CD14-positive monocyte (primary cell): Measurements from ENCODE around the gene BCL2L1. TPM values are rescaled to one million over a fixed set of nuclear protein-coding genes. Genes with fewer than 3 reads are reported as not detected.
A peak's percentile ranks its signal among the peaks of the same experiment; 100 is the strongest.

Source experiments
- DNase-seq, 3 donors: peaks; one replicate each; pipeline ENCODE4 v3.0.0-alpha.2; 2011 to 2022
- H2AFZ ChIP-seq: 2 replicates; pipeline ENCODE4 v1.6.0; 2012; ENCODE audit warnings: mild to moderate bottlenecking, low read depth, low read length, inconsistent platforms; ENCODE audit not compliant: insufficient read depth, poor library complexity, severe bottlenecking
- H3K27ac ChIP-seq, 2 donors: 1 replicate in 1 of 2; 2 replicates in 1 of 2; pipeline ENCODE4 v1.5.1; 2012 to 2013; ENCODE audit warnings: low read length in 2 of 2, control low read depth in 1 of 2, inconsistent platforms in 1 of 2, low read depth in 1 of 2, mild to moderate bottlenecking in 1 of 2
- H3K27me3 ChIP-seq, 2 donors: one replicate each; pipeline versions ENCODE4 v1.6.0 to v1.6.1; 2011 to 2013; ENCODE audit warnings: low read length in 2 of 2; ENCODE audit not compliant: control insufficient read depth in 2 of 2, insufficient read depth in 2 of 2
- H3K36me3 ChIP-seq, 2 donors: replicated peaks in 1 of 2; 1 replicate in 1 of 2; 2 replicates in 1 of 2; pipeline versions ENCODE4 v1.5.1 to v1.6.1; 2012 to 2013; ENCODE audit warnings: low read length in 2 of 2, control low read depth in 1 of 2, inconsistent platforms in 1 of 2, mild to moderate bottlenecking in 1 of 2; ENCODE audit not compliant: insufficient read depth in 2 of 2, control insufficient read depth in 1 of 2
- H3K4me1 ChIP-seq, 2 donors: 1 replicate in 1 of 2; 2 replicates in 1 of 2; pipeline versions ENCODE4 v1.5.1 to v1.6.1; 2012 to 2013; ENCODE audit warnings: low read length in 2 of 2, control low read depth in 1 of 2, inconsistent platforms in 1 of 2, mild to moderate bottlenecking in 1 of 2, moderate library complexity in 1 of 2; ENCODE audit not compliant: insufficient read depth in 2 of 2, control insufficient read depth in 1 of 2
- H3K4me2 ChIP-seq: replicated peaks from 2 replicates; pipeline ENCODE3; 2012; ENCODE audit warnings: low read length, moderate library complexity, mild to moderate bottlenecking; ENCODE audit not compliant: poor library complexity, severe bottlenecking; ENCODE audit errors: extremely low read depth
- H3K4me3 ChIP-seq, 3 experiments: fragments of 200-600 bp in 1 of 3; sonication (generic) in 1 of 3; replicated peaks in 1 of 3; 1 replicate in 2 of 3; 2 replicates in 1 of 3; pipeline ENCODE4 v1.5.1; 2011 to 2013; ENCODE audit warnings: low read length in 3 of 3, mild to moderate bottlenecking in 3 of 3, control low read depth in 2 of 3, low read depth in 2 of 3, inconsistent platforms in 1 of 3, moderate library complexity in 1 of 3
- H3K79me2 ChIP-seq: 2 replicates; pipeline ENCODE4 v1.6.0; 2012; ENCODE audit warnings: mild to moderate bottlenecking, control low read depth, inconsistent platforms, low read length, moderate library complexity; ENCODE audit not compliant: insufficient read depth
- H3K9ac ChIP-seq: 2 replicates; pipeline ENCODE4 v1.6.0; 2017; ENCODE audit warnings: low read length, mild to moderate bottlenecking; ENCODE audit not compliant: insufficient read depth, poor library complexity, severe bottlenecking
- H3K9me3 ChIP-seq, 2 donors: replicated peaks in 1 of 2; 1 replicate in 1 of 2; 2 replicates in 1 of 2; pipeline versions ENCODE4 v1.5.1 to v1.6.1; 2012 to 2013; ENCODE audit warnings: low read length in 2 of 2, control low read depth in 1 of 2; ENCODE audit not compliant: control insufficient read depth in 1 of 2, insufficient read depth in 1 of 2
- H4K20me1 ChIP-seq: 2 replicates; pipeline ENCODE4 v1.6.0; 2012; ENCODE audit warnings: mild to moderate bottlenecking, low read length, control low read depth, moderate library complexity; ENCODE audit not compliant: insufficient read depth
- H3K27ac Mint-ChIP-seq, 7 donors: one replicate each; pipeline ENCODE4 v1.8.0; 2020; ENCODE audit warnings: mild to moderate bottlenecking in 7 of 7, mixed read lengths in 7 of 7, moderate library complexity in 6 of 7, inconsistent platforms in 2 of 7
- H3K27me3 Mint-ChIP-seq, 3 donors: one replicate each; pipeline ENCODE4 v1.8.0; 2021 to 2022; ENCODE audit warnings: low read depth in 3 of 3, mild to moderate bottlenecking in 3 of 3, mixed read lengths in 3 of 3, moderate library complexity in 3 of 3, inconsistent platforms in 1 of 3
- H3K36me3 Mint-ChIP-seq, 2 donors: one replicate each; pipeline ENCODE4 v1.8.0; 2020; ENCODE audit warnings: mixed read lengths in 2 of 2, inconsistent platforms in 1 of 2, mild to moderate bottlenecking in 1 of 2
- H3K4me1 Mint-ChIP-seq: one replicate; pipeline ENCODE4 v1.8.0; 2020; ENCODE audit warnings: mild to moderate bottlenecking, mixed read lengths
- H3K4me3 Mint-ChIP-seq, 2 donors: one replicate each; pipeline ENCODE4 v1.8.0; 2020; ENCODE audit warnings: mild to moderate bottlenecking in 2 of 2, mixed read lengths in 2 of 2, moderate library complexity in 1 of 2
- H3K9me3 Mint-ChIP-seq, 7 donors: one replicate each; pipeline ENCODE4 v1.8.0; 2020 to 2022; ENCODE audit warnings: mixed read lengths in 7 of 7, mild to moderate bottlenecking in 6 of 7, moderate library complexity in 6 of 7, inconsistent platforms in 2 of 7
- CTCF ChIP-seq: fragments of 200-600 bp; IDR thresholded peaks from one replicate; pipeline ENCODE4 v1.8.0; 2022; ENCODE audit warnings: antibody characterized with exemption, mild to moderate bottlenecking
- WGBS: methylation state at CpG from one replicate; pipeline ENCODE4 v1.1.5; 2013; ENCODE audit warnings: missing lambda C conversion rate; ENCODE audit not compliant: insufficient coverage; 5-methylcytosine and 5-hydroxymethylcytosine counted together
- intact Hi-C, 2 donors: fragments of 100-400 bp; cut with micrococcal nuclease; formaldehyde crosslinking; loops; one replicate each; pipeline versions ENCODE4 v1.15.0 to v1.15.1; 2023
- polyA plus RNA-seq, 3 donors: library from polyadenylated mRNA; depleted of rRNA in 1 of 3; unstranded in 2 of 3; stranded (reverse) in 1 of 3; fragments of 300-500 nt in 2 of 3; fragments of >200 nt in 1 of 3; fragmentation: Illumina TruSeq in 2 of 3; gene quantifications; 1 replicate in 2 of 3; 2 replicates in 1 of 3; pipeline ENCODE4 v1.2.3, GENCODE V29; 2012 to 2021

BCL2L1 gene
- polyA plus RNA-seq, 3 donors: 12.4 to 16.8 (median 14.3) TPM

DNA sequence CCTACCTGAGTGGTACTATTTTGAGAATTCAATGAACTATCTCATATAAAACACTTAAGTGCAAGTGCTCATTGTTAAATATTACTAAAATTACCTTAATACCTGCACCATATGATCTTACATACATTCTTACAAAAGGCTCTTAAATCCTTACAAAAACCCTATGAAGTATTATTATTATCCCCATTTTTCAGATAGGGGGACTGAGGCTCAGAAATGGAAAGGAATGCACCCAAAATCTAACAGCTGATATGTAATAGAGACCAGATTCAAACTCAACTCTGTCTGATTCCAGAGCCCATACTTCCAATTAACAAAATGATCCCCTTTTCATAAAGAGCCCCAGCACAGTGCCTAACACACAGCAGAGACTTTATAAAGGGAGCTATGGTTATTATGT, 17.5 kb downstream of the BCL2L1 start:
- H3K36me3 Mint-ChIP-seq: peaks cover 45 to 64% of the 10 kb centered on the region in 2 donors
- H3K4me1 Mint-ChIP-seq: peaks cover 33% of the 10 kb centered on the region
- intact Hi-C loops: no loop called here
- Histone ChIP-seq H3K79me2 (peaks cover 35% of the 10 kb centered on the region), H3K9ac (no peak overlapping the region), H4K20me1 (peaks cover 55% of the 10 kb centered on the region), H3K9me3 (no peaks in the 10 kb centered on the region), H3K4me3 (no peak overlapping the region), H3K36me3 (peaks cover 25 to 66% of the 10 kb centered on the region in 2 donors), H3K27ac (no peak overlapping the region), H3K4me1 (peaks cover 13 to 24% of the 10 kb centered on the region in 2 donors), H3K27me3 (no peaks in the 10 kb centered on the region), H2AFZ (no peak overlapping the region), H3K4me2 (no peak overlapping the region)
- DNase-seq: no peak
- H3K27ac Mint-ChIP-seq: no peak overlapping the region
- no peaks in the 10 kb centered on the region for H3K27me3 Mint-ChIP-seq
- H3K9me3 Mint-ChIP-seq: no peaks in the 10 kb centered on the region
- H3K4me3 Mint-ChIP-seq: no peak overlapping the region
- no peak for TF ChIP-seq CTCF

GRCh38 chr20:31704225-31705119, 18.2 kb downstream of the BCL2L1 start:
- Mint-ChIP-seq H3K36me3 (peaks cover 41 to 57% of the 10 kb centered on the region in 2 donors), H3K4me1 (peaks cover 41% of the 10 kb centered on the region), H3K27ac (peak overlapping the region in 1 of 7 donors; percentile 53), H3K27me3 (no peaks in the 10 kb centered on the region), H3K9me3 (no peaks in the 10 kb centered on the region), H3K4me3 (no peak overlapping the region)
- H3K27me3 ChIP-seq: no peaks in the 10 kb centered on the region
- WGBS: 98% methylated on average over 6 of the region's 11 CpGs
- H3K4me3 ChIP-seq: no peak overlapping the region
- DNase-seq: no peak
- TF ChIP-seq CTCF: no peak
- H3K9me3 ChIP-seq: no peaks in the 10 kb centered on the region
- intact Hi-C loops: no loop called here
- no peak overlapping the region for H2AFZ ChIP-seq
- H3K4me2 ChIP-seq: no peak overlapping the region
- H3K79me2 ChIP-seq: peaks cover 38% of the 10 kb centered on the region
- peaks cover 57% of the 10 kb centered on the region for H4K20me1 ChIP-seq
- H3K36me3 ChIP-seq: peaks cover 23 to 62% of the 10 kb centered on the region in 2 donors
- H3K4me1 ChIP-seq: peaks cover 16 to 29% of the 10 kb centered on the region in 2 donors
- H3K9ac ChIP-seq: no peak overlapping the region
- no peak overlapping the region for H3K27ac ChIP-seq
